ENCODE results near the gene EMP3.
"Not testable (repeated sequence)": the region's sequence is repeated elsewhere in the genome, so short reads cannot be mapped to it uniquely, and the experiment has no call there.

EMP3 gene

DNA sequence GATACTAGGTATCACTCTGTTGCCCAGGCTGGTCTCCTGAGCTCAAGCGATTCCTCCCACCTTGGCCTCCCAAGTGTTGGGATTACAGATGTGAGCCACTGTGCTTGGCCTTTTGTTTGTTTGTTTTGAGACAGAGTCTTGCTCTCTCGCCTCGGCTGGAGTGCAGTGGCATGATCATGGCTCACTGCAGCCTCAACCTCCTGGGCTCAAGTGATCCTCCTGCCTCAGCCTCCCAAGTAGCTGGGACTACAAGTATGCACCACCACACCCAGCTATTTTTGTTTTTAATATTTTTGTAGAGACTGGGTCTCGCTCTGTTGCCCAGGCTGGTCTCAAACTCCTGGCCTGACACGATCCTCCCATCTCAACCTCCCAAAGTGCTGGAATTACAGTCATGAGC lies 46.4 kb downstream of the EMP3 start:
- not testable (repeated sequence) for H3K9me3 Mint-ChIP-seq, ATAC-seq, H3K4me3 Mint-ChIP-seq, H3K4me1 Mint-ChIP-seq, H3K36me3 Mint-ChIP-seq, H3K27ac Mint-ChIP-seq
- peaks cover 33% of the 10 kb centered on the region for H3K27me3 Mint-ChIP-seq

DNA sequence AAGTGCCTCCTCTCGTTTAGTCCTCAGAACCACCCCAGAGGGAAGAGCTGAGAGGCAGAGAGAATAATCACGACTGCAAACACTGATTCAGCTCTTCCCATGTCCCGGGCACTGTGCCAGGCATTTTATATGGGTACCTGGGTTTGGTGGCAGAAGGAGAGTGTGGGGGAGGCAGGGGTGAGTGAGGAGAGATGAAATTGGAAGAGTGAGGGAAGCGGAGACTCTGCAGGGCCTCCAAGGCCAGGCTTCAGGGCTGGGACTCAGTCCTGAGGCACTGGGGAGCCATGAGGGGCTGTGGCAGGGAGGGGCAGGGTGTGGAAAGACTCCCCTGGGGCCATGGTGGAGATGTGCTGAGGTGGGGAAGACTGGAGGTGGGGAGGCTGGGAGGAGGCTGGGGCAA lies 47.6 kb downstream of the EMP3 start:
- no peaks in the 10 kb centered on the region for H3K4me1 Mint-ChIP-seq
- peaks cover 33% of the 10 kb centered on the region for H3K27me3 Mint-ChIP-seq
- peak overlapping the region; percentile 22 for H3K27ac Mint-ChIP-seq
- no peaks in the 10 kb centered on the region for H3K36me3 Mint-ChIP-seq
- H3K4me3 Mint-ChIP-seq: no peak overlapping the region
- H3K9me3 Mint-ChIP-seq: no peaks in the 10 kb centered on the region
- no peak for ATAC-seq

DNA sequence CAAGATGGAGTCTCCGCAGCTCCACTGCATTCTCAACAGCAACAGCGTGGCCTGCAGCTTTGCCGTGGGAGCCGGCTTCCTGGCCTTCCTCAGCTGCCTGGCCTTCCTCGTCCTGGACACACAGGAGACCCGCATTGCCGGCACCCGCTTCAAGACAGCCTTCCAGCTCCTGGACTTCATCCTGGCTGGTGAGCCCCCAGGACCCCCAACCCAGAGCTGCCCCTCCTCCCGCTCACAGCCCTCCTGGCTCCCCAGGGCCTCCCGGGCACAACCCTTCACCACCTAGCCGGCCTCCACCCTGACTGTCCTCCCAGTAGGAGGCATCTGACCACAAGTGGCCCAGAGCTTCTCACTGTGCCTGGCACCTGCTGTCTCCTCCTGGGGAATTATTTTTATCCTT lies 48.2 kb downstream of the EMP3 start:
- Mint-ChIP-seq H3K4me3 (no peak overlapping the region), H3K27me3 (peaks cover 33% of the 10 kb centered on the region), H3K36me3 (no peaks in the 10 kb centered on the region), H3K4me1 (no peaks in the 10 kb centered on the region), H3K27ac (no peak overlapping the region), H3K9me3 (no peaks in the 10 kb centered on the region)
- ATAC-seq: no peak

DNA sequence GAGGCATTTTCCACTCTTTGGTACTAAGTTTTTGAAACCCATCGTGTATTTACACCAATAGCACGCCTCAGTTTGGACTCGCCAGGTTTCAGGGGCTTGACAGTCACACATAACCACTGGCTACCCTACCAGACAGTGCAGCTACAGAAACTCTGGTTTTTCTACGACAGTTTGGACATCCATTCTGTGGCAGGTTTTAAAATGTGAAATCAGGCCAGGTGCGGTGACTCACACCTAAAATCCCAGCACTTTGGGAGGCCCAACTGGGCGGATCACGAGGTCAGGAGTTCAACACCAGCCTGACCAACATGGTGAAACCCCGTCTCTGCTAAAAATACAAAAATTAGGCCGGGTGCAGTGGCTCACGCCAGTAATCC lies 52.8 kb downstream of the EMP3 start:
- H3K4me3 Mint-ChIP-seq: no peak overlapping the region
- H3K9me3 Mint-ChIP-seq: no peaks in the 10 kb centered on the region
- H3K36me3 Mint-ChIP-seq: peaks cover 17% of the 10 kb centered on the region
- ATAC-seq: no peak
- peaks cover 25% of the 10 kb centered on the region for H3K27me3 Mint-ChIP-seq
- no peaks in the 10 kb centered on the region for H3K4me1 Mint-ChIP-seq
- H3K27ac Mint-ChIP-seq: no peak overlapping the region

DNA sequence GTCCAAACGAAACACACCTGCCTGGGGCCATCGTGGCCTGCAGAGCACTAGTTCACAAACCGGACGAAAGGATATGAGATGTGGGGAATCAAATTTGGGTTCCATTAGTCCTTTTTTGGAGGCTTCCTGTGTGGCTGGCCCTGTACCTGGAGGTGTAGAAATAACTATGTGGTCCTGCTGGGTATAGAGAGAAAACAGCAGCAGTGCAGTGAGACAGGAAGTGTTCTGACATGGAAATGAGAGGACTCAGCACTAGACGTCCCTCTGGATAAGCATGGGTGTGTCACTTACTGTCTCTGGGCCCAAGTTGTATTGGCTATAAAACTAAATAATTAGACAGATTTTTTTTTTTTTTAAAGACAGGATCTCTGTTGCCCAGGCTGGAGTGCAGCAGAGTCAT lies 53.7 kb downstream of the EMP3 start:
- H3K4me3 Mint-ChIP-seq: no peak overlapping the region
- peaks cover 16% of the 10 kb centered on the region for H3K27me3 Mint-ChIP-seq
- H3K4me1 Mint-ChIP-seq: no peaks in the 10 kb centered on the region
- ATAC-seq: no peak
- H3K27ac Mint-ChIP-seq: no peak overlapping the region
- no peaks in the 10 kb centered on the region for H3K9me3 Mint-ChIP-seq
- H3K36me3 Mint-ChIP-seq: peaks cover 22% of the 10 kb centered on the region
